Ovary (tissue), 9 donors: ENCODE measurements around the gene STARD8. TPM values are rescaled to one million over a fixed set of nuclear protein-coding genes. Genes with fewer than 3 reads are reported as not detected.

Source experiments
- DNase-seq, 5 donors: peaks; one replicate each; pipeline ENCODE4 v3.0.0-alpha.2; 2019 to 2020
- H3K27ac ChIP-seq, 2 donors: fragments of 200-600 bp; one replicate each; pipeline versions ENCODE4 v1.5.1 to v1.8.0; 2019 to 2022
- H3K27me3 ChIP-seq: fragments of 200-600 bp; one replicate; pipeline ENCODE4 v1.8.0; 2022
- H3K36me3 ChIP-seq: fragments of 200-600 bp; sonication (generic); one replicate; pipeline ENCODE4 v1.5.1; 2019
- H3K4me1 ChIP-seq: one replicate; pipeline ENCODE4 v1.8.1; 2013; ENCODE audit warnings: mild to moderate bottlenecking, moderate library complexity; ENCODE audit not compliant: insufficient read depth
- H3K4me3 ChIP-seq: fragments of 200-600 bp; sonication (generic); one replicate; pipeline ENCODE4 v1.5.1; 2017
- H3K9me3 ChIP-seq, 2 donors: fragments of 200-600 bp in 1 of 2; sonication (generic) in 1 of 2; one replicate each; pipeline versions ENCODE4 v1.5.1 to v1.8.1; 2013 to 2019; ENCODE audit warnings: mild to moderate bottlenecking in 1 of 2, moderate library complexity in 1 of 2
- CTCF ChIP-seq, 3 donors: fragments of 450-650 bp in 2 of 3; fragments of 200-600 bp in 1 of 3; IDR thresholded peaks; one replicate each; pipeline versions ENCODE4 v1.5.1 to v1.8.0; 2016 to 2022; ENCODE audit warnings: antibody characterized with exemption in 3 of 3, mild to moderate bottlenecking in 1 of 3
- EP300 ChIP-seq: sonication (generic); formaldehyde crosslinking; IDR thresholded peaks from one replicate; pipeline ENCODE4 v1.6.1; 2017; ENCODE audit warnings: antibody characterized with exemption
- POLR2A ChIP-seq: fragments of 450-650 bp; IDR thresholded peaks from one replicate; pipeline ENCODE4 v1.6.1; 2017; ENCODE audit warnings: antibody characterized with exemption, mild to moderate bottlenecking, moderate library complexity
- WGBS, 3 donors: extraction: QIAGEN DNeasy Blood & Tissue Kit in 1 of 3; methylation state at CpG; one replicate each; pipeline versions ENCODE4 v1.1.5 to v1.1.7; 2013 to 2017; 5-methylcytosine and 5-hydroxymethylcytosine counted together
- intact Hi-C, 4 donors: fragments of 100-400 bp; cut with DNase I; formaldehyde crosslinking; loops; one replicate each; pipeline versions ENCODE4 v1.11.0 to v1.15.1; 2022 to 2023
- polyA plus RNA-seq, 2 donors: library from polyadenylated mRNA; stranded (reverse); fragments of 200-250 nt in 1 of 2; fragments of 350-450 nt in 1 of 2; fragmentation: Illumina TruSeq in 1 of 2; extraction: RNeasy Lipid Tissue Mini Kit (QIAGEN cat#74804) in 1 of 2; gene quantifications; one replicate each; pipeline ENCODE4 v1.2.3, GENCODE V29; 2013 to 2014
- total RNA-seq, 7 donors: library from RNA; depleted of rRNA in 2 of 7; stranded (reverse); fragments of >200 nt in 2 of 7; fragmentation: NEBNext Ultra II Directional in 3 of 7; extraction: Animal tissue kit (Norgen Biotek cat#: 25700) in 3 of 7; gene quantifications; one replicate each; pipeline versions ENCODE4 v1.1.0 to v1.2.4, GENCODE V29; 2016 to 2023
- donor health status: DM: no; HTN: no; CAD: no; lungs with moderate emphysema.
- donor health status: DM: no; HTN: no; CAD: no.
- donor health status: Bipolar disorder and iron deficiency.
- donor health status: DM: yes; HTN: yes; CAD: no.
- donor health status: DM: no; HTN: no; CAD: no.
- donor health status: DM: yes; HTN: yes; CAD: no.

STARD8 gene
- total and polyA plus RNA-seq, 9 donors: 2.3 to 7.8 (median 4.6) TPM

GRCh38 chrX:68720851-68721250, 73.4 kb downstream of the STARD8 start:
- Histone ChIP-seq H3K4me1 (no peaks in the 10 kb centered on the region), H3K27me3 (no peaks in the 10 kb centered on the region), H3K36me3 (no peaks in the 10 kb centered on the region), H3K4me3 (no peak overlapping the region), H3K27ac (no peak overlapping the region), H3K9me3 (no peaks in the 10 kb centered on the region)
- DNase-seq: no peak
- intact Hi-C loops: loop anchor here in 1 of 4 donors (5.0 kb wide), 1 partner anchor 209 kb away; no protein-coding TSS in a partner anchor
- WGBS, 3 donors: 81 to 87% (median 85%) methylated on average over 9 of the region's 9 CpGs
- TF ChIP-seq POLR2A (no peak), EP300 (no peak), CTCF (IDR thresholded peaks at IDR 0.05) (no peak)

GRCh38 chrX:68721546-68721945, 74.1 kb downstream of the STARD8 start:
- no peaks in the 10 kb centered on the region for H3K4me1 ChIP-seq
- no peaks in the 10 kb centered on the region for H3K27me3 ChIP-seq
- no peak overlapping the region for H3K4me3 ChIP-seq
- no peak overlapping the region for H3K27ac ChIP-seq
- no peak for TF ChIP-seq CTCF (IDR thresholded peaks at IDR 0.05)
- TF ChIP-seq POLR2A: no peak
- no peak for TF ChIP-seq EP300
- H3K36me3 ChIP-seq: no peaks in the 10 kb centered on the region
- H3K9me3 ChIP-seq: no peaks in the 10 kb centered on the region
- WGBS, 3 donors: 75 to 88% (median 79%) methylated on average over 7 of the region's 7 CpGs
- intact Hi-C loops: loop anchor here in 1 of 4 donors (5.0 kb wide), 1 partner anchor 209 kb away; no protein-coding TSS in a partner anchor
- peak in 1 of 5 donors; percentile 12 for DNase-seq

- Histone ChIP-seq H3K27me3 (no peaks in the 10 kb centered on the region), H3K4me3 (no peak overlapping the region), H3K36me3 (no peaks in the 10 kb centered on the region), H3K9me3 (no peaks in the 10 kb centered on the region), H3K4me1 (no peaks in the 10 kb centered on the region), H3K27ac (no peak overlapping the region)
- WGBS, 3 donors: 73 to 79% (median 75%) methylated on average over 16 of the region's 16 CpGs
- intact Hi-C loops: loop anchor here in 1 of 4 donors (5.0 kb wide), 1 partner anchor 210 kb away; no protein-coding TSS in a partner anchor
- TF ChIP-seq CTCF (IDR thresholded peaks at IDR 0.05) (no peak), EP300 (no peak), POLR2A (no peak)
- peak in 1 of 5 donors; percentile 5 for DNase-seq
Observed at GRCh38 chrX:68721991-68722860, 74.8 kb downstream of the STARD8 start.

GRCh38 chrX:68723491-68724155, 76.2 kb downstream of the STARD8 start:
- no peak for TF ChIP-seq CTCF (IDR thresholded peaks at IDR 0.05)
- no peak for TF ChIP-seq EP300
- no peak for TF ChIP-seq POLR2A
- Histone ChIP-seq H3K36me3 (no peaks in the 10 kb centered on the region), H3K27me3 (no peaks in the 10 kb centered on the region), H3K27ac (no peak overlapping the region), H3K9me3 (no peaks in the 10 kb centered on the region), H3K4me3 (no peak overlapping the region), H3K4me1 (no peaks in the 10 kb centered on the region)
- WGBS, 3 donors: 79 to 88% (median 80%) methylated on average over 23 to 24 of the region's 24 CpGs
- intact Hi-C loops: loop anchor here in 1 of 4 donors (5.0 kb wide), 1 partner anchor 211 kb away; no protein-coding TSS in a partner anchor
- no peak for DNase-seq
